GM21723 (cell line): ENCODE measurements around the gene ZIC4.

Experiments used
- ATAC-seq: cut with Tn5 transposase; IDR thresholded peaks from one replicate; pipeline ENCODE4 v1.9.1; 2021; ENCODE audit warnings: mild to moderate bottlenecking, moderate library complexity; ENCODE audit not compliant: unreplicated experiment

The ZIC4 gene

GRCh38 chr3:147418371-147418781, 12.0 kb upstream of the ZIC4 start:
- no peak for ATAC-seq

DNA sequence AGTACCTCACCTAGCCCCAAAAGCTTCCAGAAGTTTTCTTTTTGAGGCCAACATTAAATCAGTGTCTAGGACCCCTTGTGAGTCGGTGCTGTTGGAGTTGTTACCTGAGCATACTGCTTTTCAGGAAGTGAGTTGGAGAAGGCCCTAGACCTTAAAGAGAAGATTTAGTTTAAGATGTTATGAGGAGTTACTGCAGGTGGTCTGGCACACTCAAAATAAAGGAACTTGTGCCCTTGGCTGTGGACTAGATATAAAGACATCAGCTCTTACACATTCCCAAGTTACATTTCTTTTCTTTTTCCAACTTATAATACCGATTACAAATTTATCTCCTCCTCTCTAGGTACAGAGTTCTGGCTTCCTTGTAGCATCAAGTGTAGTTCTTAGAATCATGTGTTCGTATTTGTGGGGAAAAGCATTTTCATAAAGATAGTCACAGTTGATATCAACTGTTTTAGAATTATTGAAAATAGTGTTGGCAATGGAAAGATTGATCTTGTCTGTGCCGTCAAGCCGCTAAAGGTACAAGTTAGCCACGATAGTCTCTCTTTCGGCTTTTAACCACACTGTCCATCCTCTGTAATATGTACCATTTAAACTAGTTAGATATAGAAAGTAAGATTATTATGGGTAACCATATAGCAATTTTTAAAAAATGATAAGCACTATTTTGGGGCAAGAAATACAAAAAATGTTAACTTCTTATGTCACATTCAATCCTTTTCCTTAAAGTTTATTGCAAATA, 11.4 kb upstream of the ZIC4 start:
- ATAC-seq = no peak

DNA sequence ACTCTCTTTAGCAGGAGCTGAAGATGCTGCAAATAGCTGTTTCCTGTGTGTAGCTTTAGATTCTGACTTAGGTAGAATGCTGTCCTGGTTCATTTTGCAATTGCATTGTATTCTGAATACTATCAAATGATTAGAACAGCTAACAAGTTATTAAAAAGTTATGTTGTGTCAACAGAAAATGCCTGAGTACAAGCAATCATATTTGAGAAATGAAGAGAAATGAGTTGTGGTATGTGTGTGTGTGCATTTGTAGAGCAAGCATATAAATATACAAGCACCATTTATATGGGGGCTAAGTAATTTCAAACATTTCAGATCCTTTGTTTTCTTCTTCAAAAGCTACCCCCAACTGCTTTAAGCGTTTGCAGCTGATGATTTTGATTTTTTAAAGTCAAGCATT, 10.6 kb upstream of the ZIC4 start:
- ATAC-seq = no peak

GRCh38 chr3:147415874-147416273, 9.5 kb upstream of the ZIC4 start:
- no peak for ATAC-seq

DNA sequence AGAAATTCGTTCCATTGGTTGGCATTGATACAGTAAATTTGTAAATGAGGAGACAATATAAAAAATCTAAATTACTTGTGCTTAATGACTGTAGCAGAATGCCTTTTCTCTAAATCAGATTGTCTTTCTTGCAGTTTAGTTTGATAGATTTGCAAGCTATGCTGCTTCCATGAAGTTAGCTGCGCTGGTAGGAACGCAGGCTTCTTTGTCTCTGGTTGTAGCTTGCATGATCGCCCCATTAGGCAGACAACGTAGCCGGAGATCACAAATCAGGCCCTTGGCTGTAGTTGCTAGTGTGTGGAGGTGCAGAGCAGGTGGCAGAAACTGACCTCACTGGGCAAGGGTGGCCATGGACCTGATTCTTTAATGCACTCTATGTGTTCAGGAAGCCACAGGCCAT, 8.9 kb upstream of the ZIC4 start:
- ATAC-seq = no peak

DNA sequence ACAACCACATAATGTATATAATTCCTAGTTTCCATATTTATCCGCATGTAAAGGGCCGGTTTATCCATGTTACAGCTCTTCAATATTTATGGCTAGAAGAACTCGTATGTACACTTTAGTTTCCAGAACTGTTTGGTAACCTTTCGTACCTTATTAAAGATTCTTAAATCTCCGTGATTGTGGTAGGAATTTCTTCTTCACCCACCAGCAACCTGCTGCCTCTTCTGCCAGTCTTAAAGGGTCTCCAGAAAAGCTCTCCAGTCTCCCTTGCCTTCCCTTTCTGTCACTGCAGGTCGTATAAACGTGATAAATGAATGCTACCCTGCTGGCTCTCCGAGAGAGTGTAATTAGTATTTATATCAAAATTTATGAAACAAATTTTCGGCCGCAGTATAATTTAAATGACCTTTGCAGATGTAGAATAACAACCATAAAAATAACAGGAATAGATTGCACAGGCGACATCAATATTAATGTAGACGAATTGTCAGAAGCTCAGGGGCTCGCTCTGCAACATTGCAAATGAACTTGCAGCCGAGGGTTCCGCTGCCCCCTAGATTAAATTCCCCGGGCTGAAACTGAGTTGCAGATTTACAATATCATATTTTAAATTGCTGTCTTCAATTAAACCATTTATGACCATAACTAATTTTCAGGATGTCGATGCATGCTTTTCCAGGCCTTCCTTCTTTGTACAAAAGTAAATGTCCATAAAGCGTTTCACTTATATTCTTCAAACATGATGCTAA, 8.2 kb upstream of the ZIC4 start:
- no peak for ATAC-seq

DNA sequence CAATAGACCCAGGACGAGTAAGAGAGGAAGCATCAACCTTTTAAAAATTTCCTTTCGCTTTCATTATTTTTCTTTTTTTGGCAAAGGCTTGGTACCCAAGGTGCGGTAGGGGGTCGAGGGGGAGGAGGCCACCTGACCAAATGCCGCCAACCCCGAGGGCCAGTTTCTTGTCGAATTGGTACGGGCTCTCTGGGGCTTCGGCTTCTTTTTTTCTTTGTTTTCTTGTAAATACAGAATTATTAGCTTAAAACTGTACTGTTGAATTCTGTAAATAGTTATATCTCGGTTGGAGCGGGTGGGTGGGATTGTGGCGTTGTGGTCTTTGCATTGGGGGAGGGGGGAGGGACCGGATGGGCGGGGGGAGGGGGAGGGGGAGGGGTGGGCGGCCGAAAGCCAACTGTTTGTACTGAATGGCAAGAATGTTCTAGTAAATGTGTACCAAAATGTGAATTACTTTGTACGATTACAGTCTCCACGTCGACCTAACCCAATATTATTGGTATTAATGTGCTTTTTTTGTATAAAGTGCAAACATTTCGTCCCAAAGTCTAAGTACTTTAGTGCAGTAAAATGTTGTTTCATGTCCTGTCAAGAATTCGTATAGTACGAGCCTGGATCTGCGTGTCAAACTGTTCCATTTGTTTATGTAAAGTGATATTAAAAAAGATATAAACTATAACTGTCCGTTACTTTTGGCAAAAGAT, 7.5 kb upstream of the ZIC4 start:
- no peak for ATAC-seq

GRCh38 chr3:147412917-147413685, 6.8 kb upstream of the ZIC4 start:
- no peak for ATAC-seq

DNA sequence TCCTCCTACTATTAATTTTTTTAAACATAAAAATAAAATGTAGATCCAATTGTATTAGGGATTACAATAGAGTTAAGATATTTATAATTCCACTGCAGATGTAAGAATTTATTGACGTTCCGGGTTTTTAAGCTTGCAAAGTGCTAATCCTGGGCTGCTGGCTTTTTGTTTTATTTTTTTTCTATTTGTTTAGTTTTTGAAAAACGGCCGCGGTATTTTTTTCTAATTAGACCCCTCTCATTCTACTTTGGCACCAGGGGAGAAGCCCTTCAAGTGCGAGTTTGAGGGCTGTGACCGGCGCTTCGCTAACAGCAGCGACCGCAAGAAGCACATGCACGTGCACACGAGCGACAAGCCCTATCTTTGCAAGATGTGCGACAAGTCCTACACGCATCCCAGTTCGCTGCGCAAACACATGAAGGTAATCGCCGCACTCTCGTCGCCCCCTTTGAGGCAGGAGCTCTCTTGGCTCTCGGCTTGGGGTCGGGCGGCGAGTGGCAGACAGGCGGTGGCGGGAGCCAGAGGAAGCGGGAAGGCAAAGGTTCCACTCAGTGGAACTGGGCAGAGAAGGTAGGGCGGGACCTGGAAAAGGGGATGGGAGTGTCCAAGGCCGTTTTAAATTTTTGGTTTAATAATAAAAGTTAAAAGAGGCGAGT, 6.0 kb upstream of the ZIC4 start:
- no peak for ATAC-seq

DNA sequence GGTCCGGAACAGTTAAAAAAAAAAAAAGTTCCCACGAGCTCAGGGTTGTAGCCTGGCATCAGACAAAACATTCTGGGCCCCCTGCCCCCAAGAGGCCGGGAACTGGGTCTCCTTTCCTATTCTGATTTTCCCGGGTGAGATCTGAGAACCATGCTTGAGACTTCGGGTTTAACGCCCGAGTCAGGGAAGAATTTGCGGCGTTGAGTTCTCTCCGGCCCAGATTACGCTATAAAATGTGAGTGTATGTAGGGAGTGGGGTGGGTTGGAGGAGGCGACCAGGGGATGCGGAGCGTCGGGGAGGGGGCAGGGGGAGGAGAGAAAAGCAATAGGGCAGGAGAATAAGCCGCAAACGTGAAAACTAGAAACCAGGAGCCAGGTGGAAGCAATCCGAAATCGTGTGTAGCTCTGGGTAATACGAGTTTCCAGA, 5.5 kb upstream of the ZIC4 start:
- no peak for ATAC-seq

GRCh38 chr3:147411238-147411814, 5.0 kb upstream of the ZIC4 start:
- no peak for ATAC-seq

- ATAC-seq = no peak
Observed at GRCh38 chr3:147410526-147411237, 4.3 kb upstream of the ZIC4 start.

GRCh38 chr3:147410116-147410525, 3.8 kb upstream of the ZIC4 start:
- no peak for ATAC-seq

DNA sequence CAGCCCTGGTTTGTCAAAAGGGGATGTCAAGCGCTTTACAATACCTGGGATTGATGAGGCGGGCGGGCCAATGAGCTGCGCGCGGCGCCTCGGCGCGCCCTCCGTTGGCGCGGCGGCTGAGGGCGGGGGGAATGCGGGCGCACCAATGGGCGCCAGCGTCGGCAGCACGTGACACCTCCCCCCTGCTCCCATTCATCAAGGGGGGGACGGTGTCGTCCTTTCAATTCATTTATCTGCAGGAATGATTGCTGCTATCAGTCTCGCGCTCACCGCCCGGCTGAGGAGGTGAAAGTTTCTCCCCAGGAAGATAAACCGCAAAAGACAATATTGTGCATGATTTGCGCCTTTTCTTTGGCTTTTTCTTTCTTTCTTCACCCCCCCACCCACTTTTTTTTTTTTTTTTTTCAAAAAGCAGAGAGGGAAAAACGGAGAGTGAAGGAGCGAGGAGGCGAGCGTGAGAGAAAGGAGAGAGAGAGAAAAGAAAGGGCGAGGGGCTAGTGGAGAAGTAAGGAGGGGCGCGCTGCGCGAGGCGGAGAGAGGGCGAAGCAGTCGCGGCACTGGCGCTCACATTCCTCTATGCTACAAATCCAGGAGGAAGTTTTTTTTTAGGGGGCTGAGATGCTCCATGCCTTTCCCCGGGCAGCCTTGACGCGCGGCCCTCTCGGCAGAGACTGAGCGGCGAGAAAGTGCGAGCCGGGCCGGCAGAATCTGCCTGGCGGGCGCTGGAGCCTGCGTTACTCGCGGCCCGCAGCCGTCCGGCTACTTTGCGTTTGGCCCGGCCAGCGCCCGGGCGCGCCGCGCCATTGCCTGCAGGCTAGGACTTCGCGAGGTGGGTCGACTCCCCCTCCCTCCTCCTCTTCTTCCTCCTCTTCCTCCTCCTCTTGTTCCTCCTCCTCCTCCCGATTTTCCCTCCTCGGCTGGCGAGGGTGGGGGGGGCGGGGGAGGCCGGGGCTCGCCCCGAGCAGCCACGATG, 3.1 kb upstream of the ZIC4 start, which contains the start of gene ZIC1:
TSS of gene ZIC1 (plus strand) at position 223 of the 973 bp plus-strand sequence. CDS start at position 971, 748 bp downstream.
- ATAC-seq = no peak

DNA sequence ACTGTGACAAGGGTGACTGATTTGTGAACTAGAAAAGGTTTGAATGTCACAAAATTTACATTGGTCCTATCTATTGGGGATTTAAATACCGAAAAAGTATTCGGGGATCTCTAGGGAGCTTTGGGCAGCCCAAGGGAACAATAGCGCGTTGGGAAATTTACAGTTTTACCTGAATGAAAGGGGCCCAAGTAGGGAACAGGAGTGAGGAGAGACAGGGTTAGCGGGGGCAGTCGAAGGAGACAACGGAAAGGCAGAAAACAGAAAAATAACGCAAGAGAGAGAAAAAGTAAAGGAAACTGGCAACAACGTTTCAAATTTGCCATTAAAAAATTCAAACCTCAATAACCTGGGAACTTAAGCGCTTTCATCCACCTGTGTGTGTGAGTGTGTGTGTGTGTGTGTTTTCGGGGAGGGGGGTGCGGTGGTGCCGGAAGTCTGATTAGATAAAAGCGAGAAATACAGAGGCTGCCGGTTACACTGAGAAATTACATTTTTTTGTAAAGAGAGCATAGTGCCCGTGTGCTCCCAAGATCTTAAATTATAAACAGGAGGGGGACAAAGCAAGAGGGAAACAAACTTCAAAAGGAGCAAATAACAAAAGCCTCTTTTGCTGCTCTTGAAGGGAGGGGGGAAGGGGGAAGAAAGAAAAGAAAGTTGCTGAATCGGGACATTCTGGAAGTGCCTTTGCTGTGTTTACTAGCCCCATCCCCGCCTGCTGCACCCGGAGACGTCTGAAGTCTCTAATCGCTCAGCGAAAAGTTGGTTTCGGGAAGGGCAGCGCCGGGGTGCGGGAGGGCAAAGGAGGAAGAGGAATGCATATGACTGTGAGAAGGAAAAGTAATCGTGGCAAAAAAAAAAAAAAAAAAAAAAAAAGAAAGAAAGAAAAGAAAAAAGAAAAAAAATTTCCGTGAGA, 2.1 kb upstream of the ZIC4 start:
- no peak for ATAC-seq

- ATAC-seq = no peak
Observed at GRCh38 chr3:147407498-147408187, 1.3 kb upstream of the ZIC4 start.

DNA sequence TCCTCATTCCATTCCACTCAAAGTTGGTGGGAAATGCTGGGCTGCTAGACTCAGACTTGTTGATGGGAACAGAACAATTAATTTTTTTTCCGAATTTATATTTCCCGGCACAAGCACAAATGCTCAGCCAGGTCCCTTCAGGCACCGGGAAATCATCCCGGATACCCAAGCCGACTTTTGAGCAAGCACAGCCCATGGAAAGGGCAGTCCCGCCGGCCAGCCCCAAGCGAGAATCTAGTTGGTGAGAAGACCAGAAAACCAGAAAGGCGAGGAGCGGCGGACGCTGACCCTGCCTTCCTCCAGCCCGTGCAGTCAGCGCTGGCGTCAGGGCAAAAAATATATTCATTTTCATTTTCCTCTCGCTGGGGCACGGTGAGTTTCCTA, 763 bp upstream of the ZIC4 start:
- no peak for ATAC-seq
